GM11168 (cell line): ENCODE data around the gene ADGRG6.
"Not testable (repeated sequence)": the region's sequence is repeated elsewhere in the genome, so short reads cannot be mapped to it uniquely, and the experiment has no call there.

Source experiments
- in situ Hi-C: fragments of 300-500 bp; cut with MboI; formaldehyde crosslinking; loops from one replicate; pipeline ENCODE4 v1.12.0; 2022; ENCODE audit warnings: low sequenced_read_pairs; ENCODE audit not compliant: unreplicated experiment

The ADGRG6 gene

GRCh38 chr6:142341855-142342330, 40.1 kb downstream of the ADGRG6 start:
- in situ Hi-C loops = no loop called here

- in situ Hi-C loops = no loop called here
Measured at GRCh38 chr6:142342986-142343385, 41.2 kb downstream of the ADGRG6 start.

GRCh38 chr6:142343938-142344337, 42.1 kb downstream of the ADGRG6 start:
- in situ Hi-C loops = no loop called here

- in situ Hi-C loops = no loop called here
Measured at GRCh38 chr6:142345261-142345660, 43.5 kb downstream of the ADGRG6 start.

- in situ Hi-C loops = not testable (repeated sequence)
Measured at GRCh38 chr6:142346166-142346565, 44.4 kb downstream of the ADGRG6 start.

- in situ Hi-C loops = no loop called here
Measured at GRCh38 chr6:142349215-142349823, 47.5 kb downstream of the ADGRG6 start.

GRCh38 chr6:142350309-142350708, 48.5 kb downstream of the ADGRG6 start:
- in situ Hi-C loops = no loop called here

GRCh38 chr6:142353690-142354089, 51.9 kb downstream of the ADGRG6 start:
- in situ Hi-C loops = no loop called here

- in situ Hi-C loops = no loop called here
Measured at GRCh38 chr6:142354650-142355049, 52.8 kb downstream of the ADGRG6 start.

- in situ Hi-C loops = no loop called here
Measured at GRCh38 chr6:142355520-142356174, 53.8 kb downstream of the ADGRG6 start.

- in situ Hi-C loops = no loop called here
Measured at GRCh38 chr6:142356201-142356883, 54.5 kb downstream of the ADGRG6 start.

GRCh38 chr6:142356884-142357225, 55.0 kb downstream of the ADGRG6 start:
- in situ Hi-C loops = no loop called here

GRCh38 chr6:142357879-142358278, 56.1 kb downstream of the ADGRG6 start:
- in situ Hi-C loops = no loop called here

- in situ Hi-C loops = no loop called here
Measured at GRCh38 chr6:142359271-142359960, 57.6 kb downstream of the ADGRG6 start.

- in situ Hi-C loops = no loop called here
Measured at GRCh38 chr6:142361345-142361744, 59.5 kb downstream of the ADGRG6 start.

- in situ Hi-C loops = no loop called here
Measured at GRCh38 chr6:142361779-142362750, 60.3 kb downstream of the ADGRG6 start.

GRCh38 chr6:142367061-142367460, 65.3 kb downstream of the ADGRG6 start:
- in situ Hi-C loops = no loop called here

- in situ Hi-C loops = no loop called here
Measured at GRCh38 chr6:142367501-142368018, 65.8 kb downstream of the ADGRG6 start.

GRCh38 chr6:142369266-142369665, 67.5 kb downstream of the ADGRG6 start:
- in situ Hi-C loops = no loop called here

GRCh38 chr6:142372348-142372747, 70.5 kb downstream of the ADGRG6 start:
- in situ Hi-C loops = no loop called here
